IMR-90 (cell line): ENCODE results near the gene MGST1. TPM values are rescaled to one million over a fixed set of nuclear protein-coding genes. Genes with fewer than 3 reads are reported as not detected.

Source experiments
- ATAC-seq: fragments of 200-7000 bp; cut with Tn5 transposase; 2 replicates; pipeline ENCODE4 v1.9.1; 2020; ENCODE audit warnings: low read depth, mild to moderate bottlenecking, moderate library complexity
- BruUV-seq: library from RNA; stranded (reverse); fragments of 400-500 nt; replicated peaks from 2 replicates; lab custom pipeline; 2021; lab: Mats Ljungman, UMichigan
- CTCF ChIA-PET: fragments of 300-600 bp; formaldehyde crosslinking; extraction: SDS; loops from one replicate; lab custom pipeline; 2021; ENCODE audit warnings: antibody characterized with exemption; lab: Yijun Ruan, JAX
- POLR2A ChIA-PET: fragments of 300-600 bp; sonication (Branson Sonifier 250); formaldehyde crosslinking; loops from one replicate; lab custom pipeline; 2022; ENCODE audit warnings: antibody characterized with exemption; ENCODE audit not compliant: unreplicated experiment; lab: Charles Lee
- DNase-seq: peaks from one replicate; pipeline ENCODE4 v3.0.0; 2013
- H2AFZ ChIP-seq: replicated peaks from 2 replicates; pipeline ENCODE3; 2013; ENCODE audit warnings: low read length, mild to moderate bottlenecking; ENCODE audit not compliant: poor library complexity
- H2AK5ac ChIP-seq: 2 replicates; pipeline ENCODE4 v1.6.1; 2013; ENCODE audit warnings: low read depth, low read length, inconsistent platforms
- H2AK9ac ChIP-seq: replicated peaks from 2 replicates; pipeline ENCODE3; 2013; ENCODE audit warnings: mild to moderate bottlenecking, low read depth, low read length, moderate library complexity; ENCODE audit not compliant: poor library complexity
- H2BK120ac ChIP-seq: 2 replicates; pipeline ENCODE4 v1.6.1; 2013; ENCODE audit warnings: low read depth, low read length, inconsistent platforms
- H2BK15ac ChIP-seq: 3 replicates; pipeline ENCODE4 v1.6.1; 2013; ENCODE audit warnings: low read depth, low read length, inconsistent platforms
- H2BK20ac ChIP-seq: 2 replicates; pipeline ENCODE4 v1.6.1; 2013; ENCODE audit warnings: low read depth, mild to moderate bottlenecking, inconsistent platforms, low read length, moderate library complexity
- H2BK5ac ChIP-seq: 2 replicates; pipeline ENCODE4 v1.6.1; 2013; ENCODE audit warnings: mild to moderate bottlenecking, low read depth, low read length, inconsistent platforms; ENCODE audit not compliant: poor library complexity, severe bottlenecking
- H3K14ac ChIP-seq: replicated peaks from 2 replicates; pipeline ENCODE4 v1.6.1; 2013; ENCODE audit warnings: low read depth, low read length, inconsistent platforms
- H3K18ac ChIP-seq: 2 replicates; pipeline ENCODE4 v1.6.1; 2013; ENCODE audit warnings: low read depth, low read length, control low read depth
- H3K23ac ChIP-seq: 2 replicates; pipeline ENCODE4 v1.6.1; 2013; ENCODE audit warnings: low read depth, low read length, inconsistent platforms
- H3K27ac ChIP-seq: 2 replicates; pipeline ENCODE4 v1.5.1; 2013; ENCODE audit warnings: mild to moderate bottlenecking, control low read depth, low read length; ENCODE audit not compliant: insufficient read depth
- H3K27me3 ChIP-seq: 2 replicates; pipeline ENCODE4 v1.6.1; 2013; ENCODE audit warnings: low read length; ENCODE audit not compliant: control insufficient read depth, insufficient read depth
- H3K36me3 ChIP-seq: 2 replicates; pipeline ENCODE4 v1.6.1; 2013; ENCODE audit warnings: low read length, mixed read lengths; ENCODE audit not compliant: control insufficient read depth, insufficient read depth
- H3K4ac ChIP-seq: 2 replicates; pipeline ENCODE4 v1.6.1; 2013; ENCODE audit warnings: low read depth, low read length, inconsistent platforms
- H3K4me1 ChIP-seq: 2 replicates; pipeline ENCODE4 v1.6.1; 2013; ENCODE audit warnings: low read length, mixed read lengths; ENCODE audit not compliant: control insufficient read depth, insufficient read depth
- H3K4me2 ChIP-seq: 2 replicates; pipeline ENCODE4 v1.6.1; 2013; ENCODE audit warnings: low read depth, mild to moderate bottlenecking, control low read depth, low read length, moderate library complexity
- H3K4me3 ChIP-seq: 2 replicates; pipeline ENCODE4 v1.5.1; 2013; ENCODE audit warnings: low read depth, mild to moderate bottlenecking, control low read depth, low read length, moderate library complexity; ENCODE audit not compliant: insufficient read depth
- H3K56ac ChIP-seq: 2 replicates; pipeline ENCODE4 v1.6.1; 2013; ENCODE audit warnings: low read length, inconsistent platforms; ENCODE audit not compliant: insufficient read depth; ENCODE audit errors: extremely low read depth
- H3K79me1 ChIP-seq, 2 experiments: 2 replicates each; pipeline ENCODE4 v1.6.1; 2013; ENCODE audit warnings: low read length in 2 of 2, inconsistent platforms in 1 of 2, low read depth in 1 of 2
- H3K9ac ChIP-seq: 2 replicates; pipeline ENCODE4 v1.6.1; 2013; ENCODE audit warnings: low read depth, low read length, control low read depth
- H3K9me1 ChIP-seq: 2 replicates; pipeline ENCODE4 v1.6.1; 2013; ENCODE audit warnings: low read length, inconsistent platforms; ENCODE audit not compliant: insufficient read depth
- H3K9me3 ChIP-seq: 2 replicates; pipeline ENCODE4 v1.6.1; 2013; ENCODE audit warnings: low read length; ENCODE audit not compliant: control insufficient read depth, insufficient read depth
- H4K20me1 ChIP-seq: 2 replicates; pipeline ENCODE4 v1.6.1; 2013; ENCODE audit warnings: low read length, inconsistent platforms; ENCODE audit not compliant: insufficient read depth
- H4K5ac ChIP-seq: 2 replicates; pipeline ENCODE4 v1.6.1; 2013; ENCODE audit warnings: mild to moderate bottlenecking, low read depth, low read length, control low read depth
- H4K8ac ChIP-seq, 2 experiments: 2 replicates each; pipeline ENCODE4 v1.6.1; 2013; ENCODE audit warnings: low read depth in 2 of 2, low read length in 2 of 2, control low read depth in 1 of 2, inconsistent platforms in 1 of 2
- H4K91ac ChIP-seq: 2 replicates; pipeline ENCODE4 v1.6.1; 2013; ENCODE audit warnings: low read depth, low read length, inconsistent platforms; ENCODE audit not compliant: insufficient read depth
- MAFK ChIP-seq: IDR thresholded peaks from 2 replicates; pipeline ENCODE4 v1.6.1; 2012; ENCODE audit warnings: low read depth, low read length, improper control_type of control experiment
- NFE2L2 ChIP-seq: fragments of 150-350 bp; IDR thresholded peaks from 2 replicates; pipeline ENCODE4 v1.6.1; 2016; ENCODE audit warnings: low read depth, mild to moderate bottlenecking, low read length
- WGBS, 2 experiments: methylation state at CpG; one replicate each; pipeline versions ENCODE4 v1.1.5 to v1.1.7; 2013; ENCODE audit warnings: missing lambda C conversion rate in 2 of 2; ENCODE audit not compliant: insufficient read length in 1 of 2; ENCODE audit errors: extremely low coverage in 2 of 2; 5-methylcytosine and 5-hydroxymethylcytosine counted together
- dilution Hi-C: fragments of 300-500 bp; cut with HindIII; formaldehyde crosslinking; loops from one replicate; pipeline ENCODE4 v1.14.3; 2018; ENCODE audit warnings: low sequenced_read_pairs; ENCODE audit not compliant: unreplicated experiment
- in situ Hi-C: fragments of 300-500 bp; cut with MboI; formaldehyde crosslinking; loops from 3 replicates; pipeline ENCODE4 v1.14.3; 2019; ENCODE audit warnings: low sequenced_read_pairs, inconsistent platforms, mixed read lengths
- intact Hi-C: fragments of 100-400 bp; cut with micrococcal nuclease; formaldehyde crosslinking; loops from 2 replicates; pipeline ENCODE4 v1.10.0; 2022
- polyA plus RNA-seq, 3 experiments: library from polyadenylated mRNA; depleted of rRNA; stranded (reverse); fragments of >200 nt; gene quantifications; 2 replicates each; pipeline ENCODE4 v1.2.3, GENCODE V29; 2012; ENCODE audit warnings: low replicate concordance in 1 of 3
- total RNA-seq: library from RNA; depleted of rRNA; stranded (reverse); fragments of >200 nt; gene quantifications from 2 replicates; pipeline ENCODE4 v1.2.3, GENCODE V29; 2012

Gene MGST1
- total and polyA plus RNA-seq, 2 of the 4 experiments (the other 2 are of a cell fraction) = 105 to 280 TPM

DNA sequence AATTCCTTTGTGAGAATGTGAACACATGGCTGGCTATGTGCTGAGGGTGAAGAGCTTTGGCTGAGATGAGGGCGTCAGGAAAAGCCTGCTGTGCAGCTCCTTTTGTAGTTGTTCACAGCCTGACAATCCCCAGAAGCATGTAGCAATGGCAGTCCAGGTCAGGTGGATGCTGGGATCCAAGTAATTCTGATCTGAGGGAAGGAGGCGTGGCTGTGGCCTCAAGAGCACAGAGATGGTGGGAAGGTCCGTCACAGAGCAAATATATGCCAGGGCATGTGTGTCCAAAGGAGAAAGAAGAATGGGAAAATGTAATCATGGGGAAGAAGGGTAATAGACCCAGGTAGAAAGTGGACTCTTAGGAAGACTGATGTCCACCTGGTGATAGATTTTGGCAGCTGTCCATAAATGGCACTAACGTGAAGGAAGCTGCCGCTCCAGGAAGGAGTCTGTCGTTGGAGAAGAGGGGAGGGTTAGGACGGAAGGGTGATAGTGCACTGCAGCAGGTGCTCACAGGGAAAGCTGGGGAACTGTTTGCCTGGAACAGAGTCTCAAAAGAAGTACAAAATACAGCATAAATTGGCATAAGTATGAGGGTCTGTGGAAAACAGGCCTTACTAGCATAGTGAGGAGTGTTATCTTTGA, 13.8 kb downstream of the MGST1 start:
- dilution Hi-C loops = no loop called here
- Histone ChIP-seq H3K9me3 (no peaks in the 10 kb centered on the region), H3K9me1 (peaks cover 3% of the 10 kb centered on the region; the same call in 1 of the 2 replicates), H3K56ac (no peak overlapping the region), H4K20me1 (peaks cover 29% of the 10 kb centered on the region; the same call in 1 of the 2 replicates), H2AFZ (no peak overlapping the region), H2AK9ac (peak overlapping the region; percentile 75), H4K8ac (no peak overlapping the region), H3K4me2 (no peak overlapping the region), H3K23ac (no peak overlapping the region), H2BK20ac (no peak overlapping the region), H3K27ac (no peak overlapping the region), H2BK15ac (no peak overlapping the region), H3K9ac (no peak overlapping the region), H2BK5ac (no peak overlapping the region), H3K4me3 (no peak overlapping the region), H4K5ac (no peak overlapping the region), H3K27me3 (no peaks in the 10 kb centered on the region), H2BK120ac (no peak overlapping the region), H3K36me3 (peaks cover 43% of the 10 kb centered on the region), H2AK5ac (no peak overlapping the region), H4K91ac (no peak overlapping the region), H3K4ac (no peak overlapping the region), H3K79me1 (peaks cover 19 to 56% of the 10 kb centered on the region in 2 experiments), H3K4me1 (peaks cover 2% of the 10 kb centered on the region; the same call in 1 of the 2 replicates), H3K18ac (no peak overlapping the region), H3K14ac (no peak overlapping the region; the same call in 1 of the 2 replicates)
- in situ Hi-C loops = loop anchor here (10.0 kb wide), 1 partner anchor 366 kb away; no protein-coding TSS in a partner anchor
- TF ChIP-seq NFE2L2 (no peak), MAFK (no peak)
- CTCF ChIA-PET = no interaction called here
- DNase-seq (no peak), ATAC-seq (no peak)
- POLR2A ChIA-PET = no interaction called here
- 91% methylated on average over 5 of the region's 7 CpGs; no CpG with 5 or more reads in 1 of the 2 experiments for WGBS, 2 experiments
- intact Hi-C loops = no loop called here
- no TSS peak for BruUV-seq
